Measurements from ENCODE around the gene FBXW8. TPM values are rescaled to one million over a fixed set of nuclear protein-coding genes. Genes with fewer than 3 reads are reported as not detected.

Gene FBXW8
- polyA plus RNA-seq, 2 of the 4 experiments (the other 2 are of a cell fraction) = 9.8 to 15.7 TPM

GRCh38 chr12:117036547-117036946 is 125.8 kb downstream of the FBXW8 start:
- H3K9me3 ChIP-seq = no peaks in the 10 kb centered on the region
- no peak for TF ChIP-seq ESRRA (IDR thresholded peaks at IDR 0.05; ENCODE audit: borderline replicate concordance, low read length)
- TF ChIP-seq REST (IDR thresholded peaks at IDR 0.05) = no peak
- TF ChIP-seq FOXS1 (CRISPR knock-in tag; IDR thresholded peaks at IDR 0.05) = no peak
- no peaks in the 10 kb centered on the region for H3K4me1 ChIP-seq
- ChIA-PET POLR2A (no interaction called here), CTCF (interaction anchor here (1.8 to 5.3 kb wide), 2 partner anchors 11 to 14 kb away, joined by 3 to 34 read pairs; no protein-coding TSS in a partner anchor)
- no peak for ATAC-seq
- 89% methylated on average over 13 of the region's 13 CpGs for WGBS (ENCODE audit: missing lambda C conversion rate)
- no peak overlapping the region for H3K4me3 ChIP-seq
- no peak overlapping the region for H3K27ac ChIP-seq
- no peak for FAIRE-seq
- no peak overlapping the region for H3K4me2 ChIP-seq
- no peak for DNase-seq (ENCODE audit: low read depth in 1 of 2, low spot score in 1 of 2)

GRCh38 chr12:117037289-117038022 is 126.7 kb downstream of the FBXW8 start:
- DNase-seq (ENCODE audit: low read depth in 1 of 2, low spot score in 1 of 2) (no peak), ATAC-seq (no peak), FAIRE-seq (no peak)
- ChIA-PET POLR2A (no interaction called here), CTCF (interaction anchor here (1.3 to 5.3 kb wide), 3 partner anchors 12 to 81 kb away, joined by 3 to 34 read pairs (median 3); no protein-coding TSS in a partner anchor)
- H3K4me3 ChIP-seq = no peak overlapping the region
- peaks cover 5% of the 10 kb centered on the region for H3K4me1 ChIP-seq
- WGBS (ENCODE audit: missing lambda C conversion rate) = 85% methylated on average over 22 of the region's 22 CpGs
- no peak overlapping the region for H3K27ac ChIP-seq
- no peak for TF ChIP-seq ZSCAN20 (CRISPR knock-in tag; IDR thresholded peaks at IDR 0.05)
- no peak for TF ChIP-seq EHMT2 (IDR thresholded peaks at IDR 0.05; ENCODE audit: low read depth)
- no peak for TF ChIP-seq NPAS2 (CRISPR knock-in tag; IDR thresholded peaks at IDR 0.05; ENCODE audit: borderline replicate concordance)
- no peak for TF ChIP-seq HOXB13 (CRISPR knock-in tag; IDR thresholded peaks at IDR 0.05; ENCODE audit: low read depth)
- no peak for TF ChIP-seq E2F6 (IDR thresholded peaks at IDR 0.05; ENCODE audit: borderline replicate concordance, low read depth)
- no peak for TF ChIP-seq CTCF (IDR thresholded peaks at IDR 0.05)
- TF ChIP-seq PHF8 (IDR thresholded peaks at IDR 0.05; ENCODE audit: borderline replicate concordance, low read depth) = no peak
- no peak overlapping the region for H3K4me2 ChIP-seq
- no peaks in the 10 kb centered on the region for H3K9me3 ChIP-seq

GRCh38 chr12:117038023-117038680 is 127.4 kb downstream of the FBXW8 start:
- no peak for FAIRE-seq
- Histone ChIP-seq H3K4me1 (peaks cover 9% of the 10 kb centered on the region), H3K9me3 (no peaks in the 10 kb centered on the region), H3K4me2 (no peak overlapping the region), H3K4me3 (no peak overlapping the region), H3K27ac (no peak overlapping the region)
- no peak for DNase-seq (ENCODE audit: low read depth in 1 of 2, low spot score in 1 of 2)
- no peak for ATAC-seq
- POLR2A ChIA-PET = no interaction called here
- CTCF ChIA-PET = interaction anchor here (0.8 to 5.3 kb wide), 4 partner anchors 12 to 131 kb away, joined by 3 to 34 read pairs (median 3); no protein-coding TSS in a partner anchor
- 81% methylated on average over 8 of the region's 15 CpGs for WGBS (ENCODE audit: missing lambda C conversion rate)
- TF ChIP-seq MAX (IDR thresholded peaks at IDR 0.05) = no peak
- no peak for TF ChIP-seq JUN (IDR thresholded peaks at IDR 0.05)
- no peak for TF ChIP-seq CBX8 (IDR thresholded peaks at IDR 0.05)
- TF ChIP-seq CTCF (IDR thresholded peaks at IDR 0.05) = no peak
- no peak for TF ChIP-seq FOSB (CRISPR knock-in tag; IDR thresholded peaks at IDR 0.05)
- TF ChIP-seq POLR2A (IDR thresholded peaks at IDR 0.05; ENCODE audit: low read length) = no peak
- TF ChIP-seq FOSL2 (IDR thresholded peaks at IDR 0.05) = no peak
- TF ChIP-seq FOSL2 (CRISPR knock-in tag; IDR thresholded peaks at IDR 0.05) = no peak
- TF ChIP-seq HEYL (CRISPR knock-in tag; IDR thresholded peaks at IDR 0.05) = no peak
- no peak for TF ChIP-seq HOXB13 (CRISPR knock-in tag; IDR thresholded peaks at IDR 0.05; ENCODE audit: low read depth)
- TF ChIP-seq HOXB5 (CRISPR knock-in tag; IDR thresholded peaks at IDR 0.05) = no peak
- no peak for TF ChIP-seq EP300 (IDR thresholded peaks at IDR 0.05)
- TF ChIP-seq EHF (CRISPR knock-in tag; IDR thresholded peaks at IDR 0.05) = no peak
- TF ChIP-seq RARB (CRISPR knock-in tag; IDR thresholded peaks at IDR 0.05) = no peak
- TF ChIP-seq ZFP36 (IDR thresholded peaks at IDR 0.05; ENCODE audit: borderline replicate concordance, partially characterized antibody) = no peak
